Mesothelial cell of epicardium (in vitro differentiated cells): ENCODE measurements around the gene OTULIN. TPM values are rescaled to one million over a fixed set of nuclear protein-coding genes. Genes with fewer than 3 reads are reported as not detected.

ENCODE experiments used
- DNase-seq, 2 experiments: peaks; one replicate each; pipeline ENCODE4 v3.0.0; 2021; ENCODE audit warnings: low spot score in 2 of 2; ENCODE audit not compliant: unreplicated experiment in 2 of 2
- H3K27ac Mint-ChIP-seq: 2 replicates; pipeline ENCODE4 v1.8.0; 2021; ENCODE audit warnings: mixed read lengths
- H3K27me3 Mint-ChIP-seq: 2 replicates; pipeline ENCODE4 v1.8.0; 2021; ENCODE audit warnings: low read depth, mixed read lengths
- H3K36me3 Mint-ChIP-seq: 2 replicates; pipeline ENCODE4 v1.8.0; 2021; ENCODE audit warnings: mixed read lengths
- H3K4me1 Mint-ChIP-seq: 2 replicates; pipeline ENCODE4 v1.8.0; 2021; ENCODE audit warnings: mixed read lengths
- H3K4me3 Mint-ChIP-seq: 2 replicates; pipeline ENCODE4 v1.8.0; 2021; ENCODE audit warnings: mild to moderate bottlenecking, moderate library complexity, mixed read lengths
- H3K9me3 Mint-ChIP-seq: 2 replicates; pipeline ENCODE4 v1.8.0; 2021; ENCODE audit warnings: mixed read lengths
- total RNA-seq: library from RNA; stranded (reverse); gene quantifications from 3 replicates; pipeline ENCODE4 v1.2.1, GENCODE V29; 2021
- TF ChIP-seq, protein P1 (sequence below): fragments of 200-600 bp; sonication (generic); IDR thresholded peaks from one replicate; pipeline ENCODE4 v1.5.0; 2021; ENCODE audit warnings: antibody characterized with exemption; ENCODE audit not compliant: unreplicated experiment

Gene OTULIN
- total RNA-seq, 1 donor from 2014 or later = 27.4 TPM

- H3K4me1 Mint-ChIP-seq = peaks cover 3% of the 10 kb centered on the region
- TF ChIP-seq, protein P1, sequence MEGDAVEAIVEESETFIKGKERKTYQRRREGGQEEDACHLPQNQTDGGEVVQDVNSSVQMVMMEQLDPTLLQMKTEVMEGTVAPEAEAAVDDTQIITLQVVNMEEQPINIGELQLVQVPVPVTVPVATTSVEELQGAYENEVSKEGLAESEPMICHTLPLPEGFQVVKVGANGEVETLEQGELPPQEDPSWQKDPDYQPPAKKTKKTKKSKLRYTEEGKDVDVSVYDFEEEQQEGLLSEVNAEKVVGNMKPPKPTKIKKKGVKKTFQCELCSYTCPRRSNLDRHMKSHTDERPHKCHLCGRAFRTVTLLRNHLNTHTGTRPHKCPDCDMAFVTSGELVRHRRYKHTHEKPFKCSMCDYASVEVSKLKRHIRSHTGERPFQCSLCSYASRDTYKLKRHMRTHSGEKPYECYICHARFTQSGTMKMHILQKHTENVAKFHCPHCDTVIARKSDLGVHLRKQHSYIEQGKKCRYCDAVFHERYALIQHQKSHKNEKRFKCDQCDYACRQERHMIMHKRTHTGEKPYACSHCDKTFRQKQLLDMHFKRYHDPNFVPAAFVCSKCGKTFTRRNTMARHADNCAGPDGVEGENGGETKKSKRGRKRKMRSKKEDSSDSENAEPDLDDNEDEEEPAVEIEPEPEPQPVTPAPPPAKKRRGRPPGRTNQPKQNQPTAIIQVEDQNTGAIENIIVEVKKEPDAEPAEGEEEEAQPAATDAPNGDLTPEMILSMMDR = no peak
Measured at GRCh38 chr5:14721990-14722656, 57.6 kb downstream of the OTULIN start.

DNA sequence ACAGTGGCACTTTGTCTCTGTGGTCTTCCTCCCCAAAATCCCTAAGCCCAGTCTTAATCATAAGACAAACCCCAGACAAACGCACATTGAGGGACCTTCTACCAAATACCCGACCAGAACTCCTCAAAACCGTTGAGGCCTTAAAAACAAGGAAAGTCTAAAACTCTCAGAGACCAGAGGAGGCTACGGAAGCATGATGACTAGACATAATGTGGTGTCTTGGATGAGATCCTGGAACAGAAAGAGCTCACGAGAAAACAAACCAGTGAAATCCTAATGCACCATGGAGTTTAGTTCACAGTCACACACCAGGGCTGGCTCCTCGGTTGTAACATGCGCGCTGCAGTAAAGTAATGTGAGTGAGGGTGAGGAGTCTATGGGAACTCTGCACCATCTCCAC, 58.4 kb downstream of the OTULIN start:
- Mint-ChIP-seq H3K36me3 (peaks cover 15% of the 10 kb centered on the region), H3K4me1 (peaks cover 5% of the 10 kb centered on the region), H3K27me3 (no peaks in the 10 kb centered on the region), H3K9me3 (peaks cover 16% of the 10 kb centered on the region), H3K27ac (no peak overlapping the region), H3K4me3 (no peak overlapping the region)
- no peak for DNase-seq
- TF ChIP-seq, protein P1 = no peak

More at GRCh38 chr5:14721990-14722656, 57.6 kb downstream of the OTULIN start:
- Mint-ChIP-seq H3K36me3 (peaks cover 20% of the 10 kb centered on the region), H3K27ac (no peak overlapping the region), H3K27me3 (no peaks in the 10 kb centered on the region), H3K4me3 (no peak overlapping the region), H3K9me3 (peaks cover 18% of the 10 kb centered on the region)
- DNase-seq = no peak

DNA sequence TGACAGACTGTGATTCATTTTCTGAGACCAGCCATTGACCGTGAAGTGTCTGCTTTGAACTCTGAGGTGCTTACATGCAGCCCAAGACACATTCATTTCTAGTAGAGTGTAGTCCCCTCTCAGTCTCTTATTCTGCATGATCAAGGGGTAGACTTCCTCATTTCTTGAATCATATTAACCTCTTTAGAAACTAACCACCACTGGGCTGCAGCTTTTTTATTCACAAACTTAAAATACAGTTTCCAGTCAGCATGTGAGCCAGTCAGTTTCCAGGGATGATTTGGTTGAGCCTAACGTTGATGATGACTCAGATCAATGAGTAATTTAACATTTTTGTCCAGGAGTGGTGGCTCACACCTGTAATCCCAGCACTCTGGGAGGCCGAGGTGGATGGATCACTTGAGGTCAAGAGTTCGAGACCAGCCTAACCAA, 59.2 kb downstream of the OTULIN start:
- peaks cover 5% of the 10 kb centered on the region for H3K4me1 Mint-ChIP-seq
- TF ChIP-seq, protein P1 = no peak
- no peak for DNase-seq
- no peak overlapping the region for H3K4me3 Mint-ChIP-seq
- peaks cover 11% of the 10 kb centered on the region for H3K9me3 Mint-ChIP-seq
- peaks cover 9% of the 10 kb centered on the region for H3K36me3 Mint-ChIP-seq
- H3K27ac Mint-ChIP-seq = no peak overlapping the region
- no peaks in the 10 kb centered on the region for H3K27me3 Mint-ChIP-seq

GRCh38 chr5:14724633-14725032, 60.1 kb downstream of the OTULIN start:
- peaks cover 6% of the 10 kb centered on the region for H3K9me3 Mint-ChIP-seq
- H3K4me1 Mint-ChIP-seq = peaks cover 5% of the 10 kb centered on the region
- TF ChIP-seq, protein P1 = no peak
- no peaks in the 10 kb centered on the region for H3K27me3 Mint-ChIP-seq
- no peak overlapping the region for H3K27ac Mint-ChIP-seq
- DNase-seq = no peak
- H3K36me3 Mint-ChIP-seq = peaks cover 3% of the 10 kb centered on the region
- H3K4me3 Mint-ChIP-seq = no peak overlapping the region

- H3K36me3 Mint-ChIP-seq = no peaks in the 10 kb centered on the region
- TF ChIP-seq, protein P1 = no peak
- DNase-seq = no peak
- peak overlapping the region; percentile 44 for H3K27ac Mint-ChIP-seq
- H3K4me1 Mint-ChIP-seq = peaks cover 5% of the 10 kb centered on the region
- no peaks in the 10 kb centered on the region for H3K9me3 Mint-ChIP-seq
- no peaks in the 10 kb centered on the region for H3K27me3 Mint-ChIP-seq
- H3K4me3 Mint-ChIP-seq = no peak overlapping the region
Measured at GRCh38 chr5:14726066-14726838, 61.7 kb downstream of the OTULIN start.
